Neural progenitor cell (in vitro differentiated cells): ENCODE data around the gene RNF220.

Experiments
- EZH2phosphoT487 ChIP-seq: fragments of 200-600 bp; sonication (generic); IDR thresholded peaks from 2 replicates; pipeline ENCODE4 v1.6.1; 2017; ENCODE audit warnings: antibody characterized with exemption
- TF ChIP-seq, protein P1 (sequence below): fragments of 200-600 bp; sonication (generic); IDR thresholded peaks from 2 replicates; pipeline ENCODE4 v1.5.1; 2017; ENCODE audit warnings: antibody characterized with exemption, mild to moderate bottlenecking

DNA sequence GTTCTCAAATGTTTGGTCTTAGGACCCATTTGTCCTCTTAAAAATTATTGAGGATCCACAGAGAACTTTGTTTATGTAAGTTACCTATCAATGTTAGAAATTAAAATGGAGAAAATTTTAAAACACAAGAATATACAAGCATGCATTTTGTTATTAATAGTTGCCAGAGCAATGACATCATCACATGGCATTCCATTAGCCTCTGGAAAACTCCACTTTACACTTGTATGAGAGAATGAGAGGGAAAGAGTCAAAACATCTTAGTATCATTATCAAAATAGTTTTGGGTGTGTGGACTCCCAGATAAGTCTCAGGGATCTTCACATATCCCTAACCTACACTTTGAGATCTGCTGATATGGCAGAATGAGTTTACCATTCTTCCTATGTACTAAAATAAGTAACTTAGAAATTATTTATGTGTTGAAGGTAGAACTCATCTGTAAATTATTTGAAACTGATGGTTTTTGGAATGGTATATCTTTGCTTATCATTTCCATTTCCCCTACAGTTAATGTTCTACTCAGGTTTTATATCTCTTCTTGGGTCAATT, 48.8 kb downstream of the RNF220 start:
- no peak for TF ChIP-seq EZH2phosphoT487
- TF ChIP-seq, protein P1, sequence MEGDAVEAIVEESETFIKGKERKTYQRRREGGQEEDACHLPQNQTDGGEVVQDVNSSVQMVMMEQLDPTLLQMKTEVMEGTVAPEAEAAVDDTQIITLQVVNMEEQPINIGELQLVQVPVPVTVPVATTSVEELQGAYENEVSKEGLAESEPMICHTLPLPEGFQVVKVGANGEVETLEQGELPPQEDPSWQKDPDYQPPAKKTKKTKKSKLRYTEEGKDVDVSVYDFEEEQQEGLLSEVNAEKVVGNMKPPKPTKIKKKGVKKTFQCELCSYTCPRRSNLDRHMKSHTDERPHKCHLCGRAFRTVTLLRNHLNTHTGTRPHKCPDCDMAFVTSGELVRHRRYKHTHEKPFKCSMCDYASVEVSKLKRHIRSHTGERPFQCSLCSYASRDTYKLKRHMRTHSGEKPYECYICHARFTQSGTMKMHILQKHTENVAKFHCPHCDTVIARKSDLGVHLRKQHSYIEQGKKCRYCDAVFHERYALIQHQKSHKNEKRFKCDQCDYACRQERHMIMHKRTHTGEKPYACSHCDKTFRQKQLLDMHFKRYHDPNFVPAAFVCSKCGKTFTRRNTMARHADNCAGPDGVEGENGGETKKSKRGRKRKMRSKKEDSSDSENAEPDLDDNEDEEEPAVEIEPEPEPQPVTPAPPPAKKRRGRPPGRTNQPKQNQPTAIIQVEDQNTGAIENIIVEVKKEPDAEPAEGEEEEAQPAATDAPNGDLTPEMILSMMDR = no peak
